CD4-positive, alpha-beta T cell treated with Interleukin-17A for 4 hours (primary cell): ENCODE measurements around the gene ADK.
"Not testable (repeated sequence)": the region's sequence is repeated elsewhere in the genome, so short reads cannot be mapped to it uniquely, and the experiment has no call there.

Experiments
- DNase-seq: peaks from one replicate; pipeline ENCODE4 v3.0.0-alpha.2; 2020; ENCODE audit warnings: mixed read lengths

Gene ADK

DNA sequence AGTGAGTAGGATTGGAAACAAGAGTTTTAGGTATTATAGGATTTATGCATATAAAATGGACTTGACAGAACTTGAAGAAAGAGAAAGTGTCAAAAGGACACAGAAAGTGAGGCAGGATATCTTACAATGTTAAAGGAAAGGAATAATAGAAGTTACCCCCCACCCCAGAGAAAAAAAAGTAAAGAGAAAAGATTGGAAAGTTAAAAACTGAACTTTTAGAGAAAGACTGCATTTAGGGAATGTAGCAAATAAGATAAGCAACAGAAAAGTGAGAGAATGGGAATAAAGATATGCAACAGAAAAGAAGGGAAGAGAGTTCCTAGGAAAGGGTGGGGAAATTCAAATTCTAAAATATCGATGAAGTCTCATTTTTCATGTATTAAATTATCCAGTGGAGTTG is 424.9 kb downstream of the ADK start:
- no peak for DNase-seq

DNA sequence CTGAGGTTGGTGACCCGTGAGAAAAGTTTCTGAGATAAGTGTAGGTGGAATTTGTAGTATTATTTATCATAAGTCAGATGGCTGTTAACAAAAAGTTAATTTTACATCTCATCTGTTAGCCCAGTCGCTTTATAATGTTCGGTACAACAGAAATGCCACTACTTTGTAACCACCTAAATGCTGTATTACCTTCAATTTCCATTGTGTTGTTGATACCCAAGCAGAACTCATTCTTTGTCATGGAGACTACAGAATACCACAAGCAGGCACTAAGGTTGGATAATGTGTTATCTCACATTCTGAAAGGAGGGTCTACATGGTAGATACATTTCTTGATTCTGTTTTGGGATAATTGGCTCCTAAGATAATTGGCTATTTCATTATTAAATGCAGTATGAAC is 425.6 kb downstream of the ADK start:
- no peak for DNase-seq

DNA sequence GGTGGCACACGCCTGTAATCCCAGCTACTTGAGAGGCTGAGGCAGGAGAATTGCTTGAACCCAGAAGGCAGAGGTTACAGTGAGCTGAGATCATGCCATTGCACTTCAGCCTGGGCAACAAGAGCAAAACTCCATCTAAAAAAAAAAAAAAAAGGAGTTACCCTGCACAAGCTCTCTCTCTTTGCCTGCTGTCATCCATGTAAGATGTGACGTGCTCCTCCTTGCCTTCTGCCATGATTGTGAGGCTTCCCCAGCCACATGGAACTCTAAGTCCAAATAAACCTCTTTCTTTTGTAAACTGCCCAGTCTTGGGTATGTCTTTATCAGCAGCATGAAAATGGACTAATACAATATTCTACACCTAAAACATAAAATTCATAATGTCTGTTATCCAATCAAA is 429.4 kb downstream of the ADK start:
- not testable (repeated sequence) for DNase-seq

DNA sequence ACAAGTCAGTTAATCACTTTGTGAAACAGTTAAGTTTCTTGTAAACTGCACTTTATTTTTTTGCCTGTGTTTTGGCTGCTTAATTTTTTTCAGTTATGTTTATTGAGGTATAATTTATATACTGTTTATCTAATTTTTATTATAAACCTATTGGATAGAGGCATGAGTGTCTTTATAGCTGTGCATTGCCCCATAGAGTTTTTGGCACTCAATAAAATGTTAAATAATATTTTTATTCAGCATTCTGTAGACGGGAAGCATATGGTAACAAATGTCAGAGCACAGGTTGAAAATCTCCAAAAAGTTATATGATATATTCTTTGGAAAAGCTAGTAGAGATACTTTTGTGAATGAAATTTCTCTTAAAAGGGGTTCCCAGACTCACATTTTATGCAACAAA is 431.5 kb downstream of the ADK start:
- DNase-seq, result no peak

DNA sequence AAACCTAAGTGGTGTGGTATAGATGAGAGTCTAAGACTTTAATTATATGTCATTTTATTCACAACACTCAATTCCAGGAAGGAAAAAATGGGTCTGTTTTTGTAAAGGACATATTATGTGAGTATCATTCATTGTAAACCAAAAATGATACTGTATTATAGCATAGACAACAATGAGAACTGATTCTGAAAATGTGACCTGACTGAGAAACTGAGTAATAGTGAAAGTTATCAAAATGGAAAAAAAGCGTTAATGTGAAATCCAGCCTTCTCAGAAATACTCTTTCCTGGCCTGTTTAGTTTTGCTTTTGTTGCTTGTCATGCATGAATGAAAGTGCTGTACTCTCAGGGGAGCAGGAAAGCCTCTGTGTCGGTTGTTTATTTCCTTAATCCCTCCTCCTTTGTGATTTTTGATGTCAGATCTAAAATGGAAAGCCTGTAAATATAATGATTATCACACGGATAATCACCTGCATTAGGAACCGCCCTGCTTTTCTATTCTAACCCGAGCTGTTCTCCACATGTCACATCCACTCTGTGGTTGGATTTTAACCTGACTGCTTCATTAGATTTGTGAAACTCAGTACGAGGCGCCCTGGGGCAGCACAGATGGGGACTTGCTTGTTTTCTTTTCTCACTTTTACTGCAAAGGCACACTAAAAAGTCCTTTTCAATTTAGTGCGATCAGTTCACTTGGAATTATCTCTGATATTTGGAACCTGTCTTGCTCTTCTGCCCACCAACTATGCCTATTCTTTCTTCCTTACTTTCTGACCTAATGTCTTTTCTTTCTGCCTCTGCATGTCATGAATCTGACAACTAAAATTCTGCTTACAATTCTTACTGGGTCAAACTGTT is 434.4 kb downstream of the ADK start:
- peak; percentile 51 for DNase-seq

DNA sequence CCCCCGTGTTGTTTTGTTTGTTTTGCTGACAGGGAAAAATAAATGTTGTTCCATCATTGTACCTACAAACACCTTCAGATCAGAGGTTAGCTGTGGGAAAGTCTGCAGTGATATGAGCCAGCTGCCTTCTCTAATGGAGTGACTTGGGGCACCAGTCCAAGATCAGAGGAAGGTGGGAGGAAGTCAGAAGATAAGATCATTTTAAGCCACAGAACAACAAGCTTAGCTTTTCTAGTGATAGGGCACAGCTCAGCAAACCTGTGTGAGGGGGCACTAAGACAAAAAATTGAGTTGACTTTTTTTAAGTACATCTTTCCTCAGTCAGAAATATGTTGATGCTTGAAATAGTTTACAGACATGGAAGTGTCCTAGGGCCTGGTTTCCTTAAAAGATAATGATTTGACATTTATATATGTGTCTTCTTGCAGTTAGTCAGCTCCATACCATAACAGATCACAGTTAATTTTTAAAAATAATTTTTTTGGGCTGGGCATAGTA is 435.1 kb downstream of the ADK start:
- peak; percentile 60 for DNase-seq

DNA sequence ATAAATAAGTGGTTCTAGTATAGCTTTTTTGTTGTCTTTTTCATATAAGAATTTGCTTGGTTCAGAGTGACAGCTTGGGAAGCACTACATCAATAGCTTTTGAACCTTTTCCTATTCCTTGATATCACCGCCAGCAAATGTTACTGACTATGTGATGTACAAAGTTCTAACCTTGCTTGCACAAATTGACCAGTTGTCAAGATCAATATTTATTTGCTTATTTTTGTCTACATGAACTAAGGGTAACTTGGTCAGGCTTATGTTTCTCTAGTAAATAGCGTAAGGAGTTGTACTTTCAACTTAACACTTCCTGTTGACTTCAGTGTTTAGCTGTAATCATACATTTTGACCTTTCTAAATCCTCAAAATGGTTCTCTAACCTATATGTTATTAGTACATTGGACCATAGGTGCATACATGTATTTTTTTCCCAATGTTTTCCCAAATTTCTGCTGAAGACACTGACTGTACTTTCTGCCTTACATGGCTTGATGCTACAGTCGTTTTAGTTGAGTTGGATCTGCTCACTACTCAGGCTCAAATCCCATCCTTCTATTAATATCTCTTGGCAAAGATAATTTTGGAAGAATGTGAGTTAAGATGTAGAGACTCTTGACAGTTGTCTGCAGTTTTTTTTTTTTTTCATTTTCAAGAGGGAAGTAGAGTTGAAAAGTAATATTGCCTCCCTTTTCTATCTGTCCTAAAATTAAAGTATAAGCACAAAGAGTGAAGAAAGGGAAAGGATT is 436.3 kb downstream of the ADK start:
- no peak for DNase-seq

DNA sequence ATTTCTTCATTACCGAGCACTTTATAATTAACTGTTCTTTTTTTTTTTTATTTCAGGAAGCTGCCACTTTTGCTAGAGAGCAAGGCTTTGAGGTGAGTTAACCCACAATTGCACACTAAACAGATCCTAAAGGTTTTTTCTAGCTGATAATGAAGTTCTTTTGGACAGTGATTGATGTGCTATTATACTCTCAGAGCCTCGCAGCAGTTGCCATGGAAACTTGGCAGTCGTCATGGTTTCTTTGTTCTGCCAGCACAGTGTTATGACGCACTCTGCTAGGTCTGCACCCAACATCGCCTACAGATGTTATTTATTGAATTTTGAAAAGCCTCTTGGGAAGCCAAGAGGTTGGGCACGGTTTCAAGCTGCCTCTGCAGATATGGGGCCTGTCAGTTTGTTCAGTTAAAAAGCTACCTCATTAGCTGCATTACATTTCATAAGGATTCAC is 438.2 kb downstream of the ADK start:
- DNase-seq, result peak; percentile 91

DNA sequence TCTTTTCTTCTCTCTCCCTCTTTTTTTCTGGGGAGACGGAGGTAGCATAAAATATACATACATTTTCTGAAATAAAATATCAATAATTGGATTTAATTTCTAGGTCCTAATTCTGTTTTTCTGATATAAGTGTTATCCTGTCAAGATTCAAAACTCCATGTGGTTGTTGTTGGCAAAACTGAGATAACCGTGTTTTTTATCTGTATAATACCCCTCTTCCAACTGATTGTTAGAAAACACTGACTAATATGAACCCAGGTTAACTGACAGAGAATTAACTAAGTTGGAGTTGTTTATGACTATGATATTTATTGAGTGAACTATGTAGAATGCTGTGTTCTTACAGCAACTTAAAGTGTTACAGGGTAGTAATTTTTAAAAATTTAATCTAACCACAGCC is 438.8 kb downstream of the ADK start:
- DNase-seq, result no peak

DNA sequence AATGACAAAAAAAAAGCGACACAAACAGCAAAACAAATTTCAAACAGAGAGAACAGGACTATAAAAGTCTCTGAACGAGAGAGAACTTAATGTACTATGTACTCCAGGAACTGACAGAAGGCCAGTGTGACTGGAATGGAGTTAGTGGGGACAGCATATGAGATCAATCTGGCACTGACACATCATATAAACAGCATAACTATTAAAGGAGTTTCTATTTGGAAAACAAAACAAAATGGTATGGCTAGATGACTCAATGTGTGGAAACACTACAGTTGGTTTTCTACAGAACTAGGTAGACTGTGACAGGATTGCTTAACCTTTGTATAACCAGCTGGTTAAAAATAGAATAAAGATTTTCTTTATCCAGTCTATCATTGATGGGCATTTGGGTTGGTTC is 442.4 kb downstream of the ADK start:
- no peak for DNase-seq

DNA sequence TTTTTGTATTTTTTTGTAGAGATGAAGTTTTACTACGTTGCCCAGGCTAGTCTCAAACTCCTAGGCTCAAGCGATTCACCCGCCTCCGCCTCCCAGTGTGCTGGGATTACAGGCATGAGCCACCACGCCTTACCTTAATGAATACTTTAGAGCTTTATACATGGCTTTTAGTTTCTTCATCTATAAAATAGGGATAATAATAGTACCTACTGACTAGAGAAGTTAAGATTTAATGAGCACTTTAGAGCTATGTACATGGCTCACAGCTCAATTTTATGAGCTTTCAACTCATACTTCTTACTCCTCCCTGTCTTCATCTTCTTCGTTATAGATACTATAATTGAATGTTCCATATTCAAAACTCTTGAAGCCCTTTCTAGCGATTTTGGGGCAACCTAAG is 445.7 kb downstream of the ADK start:
- no peak for DNase-seq

DNA sequence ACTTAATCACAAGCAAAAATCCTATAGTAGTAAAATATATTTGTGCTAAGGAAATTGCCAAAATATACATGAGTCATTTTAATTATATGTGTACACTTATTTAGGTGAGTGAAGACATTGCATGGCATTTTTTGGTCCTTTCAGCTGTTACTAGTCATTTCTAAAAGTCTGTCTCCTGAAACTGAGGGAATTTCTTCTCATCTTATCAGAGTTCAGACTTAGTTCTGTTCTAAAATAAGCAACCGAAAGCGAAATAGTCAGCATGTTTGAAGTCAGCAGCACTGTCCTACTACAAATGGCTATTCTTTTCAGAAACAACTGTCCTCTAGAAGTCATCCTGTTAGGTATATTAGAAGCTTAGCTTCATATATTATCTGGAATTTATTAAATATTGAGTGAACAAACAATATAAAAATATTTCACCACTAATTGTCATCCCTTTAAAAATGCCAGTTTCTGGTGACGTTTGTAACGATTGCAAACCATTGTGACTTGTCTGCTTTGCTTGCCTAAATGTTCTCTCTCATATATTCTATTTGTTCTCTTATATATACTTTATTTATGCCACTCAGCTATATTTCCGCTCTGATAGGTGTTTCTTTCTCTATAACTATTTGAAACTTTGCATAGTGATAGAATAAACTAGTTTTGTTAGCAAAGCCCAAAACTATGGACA is 448.0 kb downstream of the ADK start:
- no peak for DNase-seq

DNA sequence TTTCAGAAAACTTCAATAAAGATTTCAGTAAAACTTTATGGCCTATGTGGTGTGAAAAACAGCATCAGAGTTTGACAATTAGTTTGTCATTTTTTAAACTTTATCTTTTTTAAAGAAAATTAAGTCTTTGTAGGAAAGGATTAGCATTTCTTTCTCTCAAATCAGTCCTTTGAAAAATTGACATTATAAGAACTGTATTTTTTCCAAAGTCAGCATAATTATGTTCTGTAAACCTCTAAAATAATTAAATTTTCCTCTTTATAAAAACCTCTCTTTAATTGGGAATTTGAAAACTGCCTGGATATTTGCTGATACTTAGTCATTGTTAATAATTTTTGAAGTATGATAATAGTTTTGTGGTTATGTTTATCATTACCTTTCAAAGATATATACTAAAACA is 448.7 kb downstream of the ADK start:
- DNase-seq, result no peak

DNA sequence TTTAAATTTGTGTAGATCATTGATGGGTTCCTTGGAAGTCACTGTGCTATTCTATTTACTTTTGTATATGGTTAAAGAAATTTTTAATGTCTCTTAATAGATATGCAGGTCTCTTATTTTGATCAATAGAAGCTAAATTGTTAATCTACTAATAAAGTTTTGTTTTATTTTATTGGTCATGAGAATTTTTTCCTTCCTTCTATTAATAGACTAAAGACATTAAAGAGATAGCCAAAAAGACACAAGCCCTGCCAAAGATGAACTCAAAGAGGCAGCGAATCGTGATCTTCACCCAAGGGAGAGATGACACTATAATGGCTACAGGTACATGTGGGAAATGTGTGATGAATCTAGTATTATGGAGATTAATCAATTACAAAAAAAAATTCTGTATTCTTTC is 449.1 kb downstream of the ADK start:
- no peak for DNase-seq

DNA sequence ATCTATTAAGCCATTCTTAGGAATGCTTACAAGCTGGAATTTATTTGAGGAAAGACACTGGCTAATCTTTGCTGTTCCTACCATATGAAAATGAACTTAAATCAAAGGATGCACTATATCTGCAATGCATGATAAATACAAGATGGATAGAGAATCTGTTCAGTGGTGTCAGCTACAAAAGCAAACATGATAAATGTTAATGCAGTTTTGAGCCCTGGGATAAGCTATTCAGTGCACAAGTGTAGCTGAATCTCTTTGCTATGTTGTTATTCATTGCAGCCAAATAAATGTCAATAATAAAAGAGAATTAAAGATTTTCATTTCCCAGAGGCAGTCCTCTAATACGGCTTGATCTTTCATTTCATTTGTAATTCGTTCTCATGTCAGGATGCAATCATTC is 451.6 kb downstream of the ADK start:
- no peak for DNase-seq

DNA sequence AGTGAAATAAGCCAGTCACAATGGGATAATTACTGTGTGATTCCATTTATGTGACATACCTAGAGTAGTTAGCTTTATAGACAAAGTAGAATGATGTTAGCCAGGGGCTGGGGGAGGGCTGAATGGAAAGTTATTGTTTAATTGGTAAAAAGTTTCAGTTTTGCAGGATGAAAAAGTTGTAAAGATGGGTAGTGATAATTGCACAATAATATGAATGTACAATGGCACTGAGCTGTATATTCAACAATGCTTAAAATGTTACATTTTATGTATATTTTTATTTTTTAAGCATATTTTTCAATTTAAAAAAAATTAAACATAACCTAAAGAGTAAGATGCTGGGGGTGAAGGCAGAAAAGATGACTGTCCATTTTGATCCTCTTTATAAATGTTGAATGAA is 459.3 kb downstream of the ADK start:
- DNase-seq, result no peak

DNA sequence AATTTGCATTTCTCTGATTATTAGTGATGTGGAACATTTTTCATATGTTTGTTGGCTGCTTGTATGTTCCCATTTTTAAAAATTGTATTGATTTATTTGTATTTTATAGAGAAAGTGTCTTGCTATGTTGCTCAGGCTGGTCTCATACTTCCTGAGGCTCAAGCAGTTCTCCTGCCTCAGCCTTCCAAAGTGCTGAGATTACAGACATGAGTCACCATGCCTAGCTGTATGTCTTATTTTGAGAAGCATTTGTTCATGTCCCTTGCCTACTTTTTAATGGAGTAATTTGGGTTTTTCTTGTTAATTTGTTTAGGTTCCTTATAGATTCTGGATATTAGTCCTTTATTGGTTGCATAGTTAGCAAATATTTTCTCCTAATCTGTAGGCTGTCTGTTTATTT is 461.2 kb downstream of the ADK start:
- no peak for DNase-seq

DNA sequence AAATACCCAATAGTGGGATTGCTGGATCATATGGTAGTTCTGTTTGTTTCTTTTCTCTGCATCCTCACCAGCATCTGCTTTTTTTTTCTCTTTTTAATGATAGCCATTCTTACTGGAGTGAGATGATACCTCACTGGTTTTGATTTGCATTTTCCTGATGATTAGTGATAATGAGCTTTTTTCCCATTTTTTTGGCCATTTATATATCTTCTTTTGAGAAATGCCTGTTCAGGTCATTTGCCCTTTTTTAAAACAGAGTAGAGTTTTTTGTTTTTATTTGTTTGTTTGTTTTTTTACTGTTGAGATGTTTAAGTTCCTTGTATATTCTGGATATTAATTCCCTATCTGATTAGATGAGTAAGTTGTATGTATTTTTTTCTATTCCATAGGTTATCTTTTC is 469.6 kb downstream of the ADK start:
- no peak for DNase-seq

DNA sequence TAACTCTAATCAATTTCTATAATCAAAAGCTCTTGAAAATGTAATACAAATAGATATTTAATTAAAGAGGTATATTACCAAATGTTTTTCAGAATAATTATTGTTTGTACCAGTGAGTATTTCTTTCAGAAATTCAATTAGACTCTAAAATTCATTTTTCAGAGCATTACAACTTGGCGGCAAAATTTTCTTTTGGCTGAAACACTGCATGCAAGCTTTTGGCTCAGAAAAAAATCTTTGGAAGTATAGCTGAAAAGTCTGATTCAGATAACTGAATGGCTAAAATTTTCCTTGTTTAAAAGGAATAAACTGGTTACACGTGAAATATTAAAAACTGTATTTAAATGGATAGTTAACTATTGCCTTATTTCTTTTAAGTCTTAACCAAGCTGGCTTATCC is 472.8 kb downstream of the ADK start:
- no peak for DNase-seq

DNA sequence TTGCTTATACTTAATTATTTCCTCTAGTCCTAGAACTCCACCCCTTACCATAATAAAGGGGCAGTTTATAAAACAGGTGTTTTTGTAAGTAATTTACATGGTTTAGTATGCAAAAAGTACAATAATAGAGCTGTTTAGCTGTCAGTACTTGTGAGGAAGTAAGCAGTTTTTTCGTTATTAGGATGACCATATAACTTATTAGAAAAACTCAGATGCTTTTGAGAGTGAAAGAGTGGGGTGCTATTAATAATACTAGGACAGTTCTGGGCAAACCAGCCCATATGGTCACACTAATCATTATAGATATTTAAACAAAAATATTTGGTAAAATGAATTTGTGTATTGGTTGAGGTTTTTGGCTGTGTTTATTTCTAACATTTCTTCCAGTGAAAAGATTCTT is 473.5 kb downstream of the ADK start:
- no peak for DNase-seq

DNA sequence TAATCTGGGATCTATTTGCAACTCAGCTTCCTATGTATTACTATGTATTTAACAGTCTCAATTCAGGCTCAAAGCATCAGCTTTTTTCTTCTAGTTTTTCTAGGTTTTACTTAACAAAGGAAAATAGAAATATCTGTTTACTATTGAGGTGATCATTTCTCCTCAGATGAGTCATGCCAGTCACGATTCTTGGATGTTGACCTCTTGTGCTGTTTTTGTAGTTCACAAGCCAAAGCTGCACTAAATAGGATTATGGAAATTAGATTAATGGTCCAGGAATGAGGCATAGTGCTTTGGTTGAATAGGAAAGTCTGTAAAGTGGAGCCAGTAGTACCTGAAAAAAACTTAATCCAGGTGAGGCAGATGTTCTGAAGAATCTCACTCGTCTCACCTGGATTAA is 477.1 kb downstream of the ADK start:
- DNase-seq, result no peak

DNA sequence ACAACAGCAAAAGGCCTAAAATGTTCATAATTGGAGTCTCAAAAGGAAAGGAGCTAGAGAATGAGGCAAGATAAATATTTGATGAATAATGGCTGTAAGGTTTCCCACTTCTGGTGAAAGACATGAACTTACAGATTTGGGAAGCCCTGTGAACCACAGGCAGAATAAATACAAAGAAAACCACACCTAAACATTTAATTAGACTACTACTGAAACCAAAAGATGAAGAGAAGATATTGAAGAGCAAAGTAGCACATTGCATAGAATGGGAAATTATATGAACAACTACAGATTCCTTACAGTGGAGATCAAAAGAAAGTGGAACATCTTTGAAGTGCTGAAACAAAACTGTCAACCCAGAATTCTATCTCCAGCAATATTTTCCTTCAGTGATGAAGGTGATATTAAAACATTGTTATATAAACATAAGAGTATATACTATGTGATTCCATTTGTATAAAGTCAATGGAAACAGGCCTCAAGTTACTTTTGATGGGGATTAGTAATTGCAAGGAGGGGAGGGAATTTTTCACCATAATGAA is 484.0 kb downstream of the ADK start:
- DNase-seq, result no peak

DNA sequence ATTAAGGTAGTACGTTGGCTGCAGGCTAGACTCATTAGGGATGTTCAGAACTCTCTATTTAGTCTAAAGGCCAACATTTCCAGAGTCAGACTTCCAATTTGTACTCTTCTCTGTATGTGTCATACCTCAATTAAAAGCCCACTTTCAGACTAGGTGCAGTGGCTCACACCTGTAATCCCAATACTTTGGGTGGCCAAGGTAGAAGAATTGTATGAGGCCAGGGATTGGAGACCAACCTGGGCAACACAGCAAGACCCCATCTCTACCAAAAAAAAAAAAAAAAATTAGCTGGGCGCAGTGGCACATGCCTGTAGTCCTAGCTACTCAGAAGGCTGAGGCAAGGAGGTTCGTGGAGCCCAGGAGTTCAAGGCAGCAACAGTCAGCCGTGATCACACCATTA is 484.6 kb downstream of the ADK start:
- DNase-seq, result no peak
